HG03565 (cell line): ENCODE measurements around the gene SIRT2.
"Not testable (repeated sequence)": the region's sequence is repeated elsewhere in the genome, so short reads cannot be mapped to it uniquely, and the experiment has no call there.

Experiments used
- ATAC-seq: cut with Tn5 transposase; IDR thresholded peaks from one replicate; pipeline ENCODE4 v1.9.1; 2021; ENCODE audit warnings: mild to moderate bottlenecking, moderate library complexity; ENCODE audit not compliant: unreplicated experiment

The SIRT2 gene

DNA sequence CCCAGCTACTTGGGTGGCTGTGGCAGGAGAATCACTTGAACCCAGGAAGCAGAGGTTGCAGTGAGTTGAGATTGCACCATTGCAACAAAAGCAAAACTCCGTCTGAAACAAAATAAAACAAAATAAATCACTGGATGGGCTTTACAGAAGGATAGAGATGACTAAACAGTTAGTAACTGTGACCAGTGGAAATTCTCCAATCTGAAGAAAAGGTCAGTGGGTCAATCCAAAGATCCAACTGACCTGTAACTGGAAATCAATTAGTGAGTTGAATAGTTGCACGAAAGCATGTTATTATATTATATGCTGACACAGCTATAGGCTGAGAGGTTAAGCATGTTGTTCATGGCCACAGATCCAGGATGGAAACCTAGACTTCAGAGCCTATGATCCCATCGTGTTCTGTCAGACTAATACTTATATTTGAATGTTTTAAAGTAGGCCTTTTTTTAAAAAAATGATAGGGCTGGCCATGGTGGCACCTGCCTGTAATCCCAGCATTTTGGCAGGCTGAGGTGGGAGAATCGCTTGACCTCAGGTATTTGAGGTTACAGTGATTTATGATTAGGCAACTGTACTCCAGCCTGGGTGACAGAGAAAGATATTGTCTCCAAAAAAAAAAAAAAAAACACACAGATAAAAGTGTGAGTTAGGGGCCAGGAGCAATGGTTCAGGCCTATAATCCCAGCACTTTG lies 69.2 kb downstream of the SIRT2 start:
- ATAC-seq = no peak

DNA sequence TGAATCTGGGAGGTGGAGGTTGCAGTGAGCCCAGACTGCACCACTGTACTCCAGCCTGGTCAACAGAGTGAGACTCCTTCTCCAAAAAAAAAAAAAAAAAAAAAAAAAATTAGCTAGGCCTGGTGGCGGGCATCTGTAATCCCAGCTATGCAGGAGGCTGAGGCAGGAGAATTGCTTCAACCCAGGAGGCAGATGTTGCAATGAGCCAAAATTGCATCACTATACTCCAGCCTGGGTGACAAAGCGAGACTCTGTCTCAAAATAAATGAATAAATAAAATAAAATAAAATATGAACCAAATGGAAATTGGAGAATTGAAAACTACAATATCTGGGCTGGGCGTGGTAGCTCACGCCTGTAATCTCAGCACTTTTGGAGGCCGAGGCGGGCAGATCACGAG lies 70.2 kb downstream of the SIRT2 start:
- ATAC-seq = not testable (repeated sequence)
